Measurements from ENCODE around the gene ZNF76. TPM values are rescaled to one million over a fixed set of nuclear protein-coding genes. Genes with fewer than 3 reads are reported as not detected.

ZNF76 gene
- total RNA-seq, 3 donors from 2014 or later: 33.2 to 42.6 (median 36.2) TPM

DNA sequence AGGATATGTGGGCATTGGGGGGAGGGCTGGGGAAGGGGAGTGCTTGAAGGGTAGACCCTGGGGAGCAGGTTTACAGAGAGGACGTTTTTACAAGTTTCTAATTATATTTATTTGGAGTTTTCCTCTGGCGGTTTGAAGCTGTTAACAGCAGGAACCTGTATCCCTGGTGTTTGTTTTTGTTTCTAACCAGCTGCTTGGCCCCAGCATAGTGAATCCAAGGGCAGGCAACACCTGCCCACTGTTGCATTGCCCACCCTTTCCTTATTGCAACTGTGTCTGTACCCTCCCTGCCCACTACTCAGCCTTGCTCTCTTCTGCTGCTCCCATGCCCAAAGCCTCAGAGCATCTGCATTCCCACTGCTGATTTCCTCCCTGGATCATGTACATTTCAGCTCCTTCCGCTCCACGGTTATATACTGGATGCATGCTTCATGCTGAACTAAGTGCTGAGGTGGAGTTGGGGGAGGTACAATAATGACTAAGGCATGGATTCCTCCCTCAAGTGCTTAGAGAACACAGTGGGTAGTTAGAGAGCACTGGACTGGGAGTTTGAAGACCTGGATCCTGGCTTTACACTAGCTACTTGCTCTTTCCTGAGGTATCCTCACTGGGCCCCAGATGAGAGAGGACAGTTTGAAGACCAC lies 39.7 kb upstream of the ZNF76 start:
- DNase-seq: no peak
- ATAC-seq: no peak
- Histone ChIP-seq H3K9me3 (no peaks in the 10 kb centered on the region), H3K4me3 (no peak overlapping the region), H3K36me3 (ENCODE audit: low read depth) (no peaks in the 10 kb centered on the region), H3K4me1 (ENCODE audit: low read depth) (no peaks in the 10 kb centered on the region)
- TF ChIP-seq CTCF (IDR thresholded peaks at IDR 0.05): no peak
- intact Hi-C loops (cut with DNase I, micrococcal nuclease): no loop called here

DNA sequence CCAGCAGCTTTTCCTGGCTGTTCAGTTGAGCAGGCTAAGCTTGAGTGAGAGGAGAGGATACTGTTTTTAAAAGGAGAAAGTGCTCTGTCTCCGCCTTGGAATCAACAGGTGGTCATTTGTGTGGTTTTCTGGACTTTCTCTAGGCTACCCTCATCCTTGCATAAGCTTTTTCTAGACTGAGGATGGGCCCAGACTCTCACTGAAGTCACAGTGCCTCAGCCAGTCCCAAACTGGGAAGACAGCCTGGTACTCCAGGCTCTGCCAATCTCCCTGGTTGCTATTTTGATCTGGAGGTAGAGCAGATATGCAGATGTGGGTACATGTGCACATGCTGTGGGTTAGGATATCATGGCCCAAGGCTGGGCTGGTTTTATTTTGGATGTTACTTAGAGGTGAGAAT lies 38.8 kb upstream of the ZNF76 start:
- DNase-seq (no peak), ATAC-seq (no peak)
- Histone ChIP-seq H3K4me3 (no peak overlapping the region), H3K36me3 (ENCODE audit: low read depth) (no peaks in the 10 kb centered on the region), H3K4me1 (ENCODE audit: low read depth) (no peaks in the 10 kb centered on the region), H3K9me3 (no peaks in the 10 kb centered on the region)
- TF ChIP-seq CTCF (IDR thresholded peaks at IDR 0.05): no peak
- intact Hi-C loops (cut with DNase I, micrococcal nuclease): no loop called here

DNA sequence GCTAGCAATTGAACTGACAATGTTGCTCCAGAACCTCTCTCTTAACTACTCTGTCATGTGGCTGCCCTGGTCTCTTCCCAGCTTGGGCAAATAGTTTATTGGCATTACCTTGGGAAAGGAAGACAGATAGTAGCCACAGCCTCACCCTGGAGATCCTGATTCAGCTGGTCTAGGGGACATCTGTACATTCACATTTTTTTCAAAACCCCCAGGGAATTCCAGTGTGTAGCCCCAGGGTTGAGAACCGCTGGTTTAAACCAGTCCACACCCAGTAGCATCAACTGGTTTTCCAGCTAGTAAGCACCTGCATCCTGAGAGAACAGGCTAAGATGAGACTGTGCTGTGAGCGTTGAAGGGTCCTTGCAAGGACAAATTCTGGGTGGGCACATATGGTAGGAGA lies 36.1 kb upstream of the ZNF76 start:
- no peak for DNase-seq
- Histone ChIP-seq H3K4me3 (no peak overlapping the region), H3K9me3 (no peaks in the 10 kb centered on the region), H3K36me3 (ENCODE audit: low read depth) (no peaks in the 10 kb centered on the region), H3K4me1 (ENCODE audit: low read depth) (no peaks in the 10 kb centered on the region)
- no peak for TF ChIP-seq CTCF (IDR thresholded peaks at IDR 0.05)
- intact Hi-C loops (cut with DNase I, micrococcal nuclease): no loop called here
- no peak for ATAC-seq

DNA sequence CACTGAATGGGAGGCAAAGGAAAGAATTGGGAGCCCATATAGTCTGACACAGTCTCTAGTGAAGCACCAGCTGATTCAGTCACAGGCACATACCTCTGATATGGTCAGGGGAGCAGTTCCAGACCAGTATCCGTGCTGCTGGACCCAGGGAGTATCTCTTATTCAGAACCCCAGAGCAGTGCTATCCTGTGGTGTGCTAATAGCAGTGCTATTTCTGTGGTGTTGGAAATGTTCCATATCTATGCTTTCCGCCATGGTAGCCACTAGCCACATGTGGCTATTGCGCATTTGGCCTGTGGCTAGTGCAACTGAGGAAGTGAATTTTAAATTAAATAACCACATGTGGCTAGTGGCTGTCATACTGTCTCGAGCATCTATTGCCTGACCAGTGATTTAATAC lies 34.8 kb upstream of the ZNF76 start:
- no peaks in the 10 kb centered on the region for H3K36me3 ChIP-seq (ENCODE audit: low read depth)
- no peak overlapping the region for H3K4me3 ChIP-seq
- no peaks in the 10 kb centered on the region for H3K9me3 ChIP-seq
- DNase-seq: no peak
- no peak for TF ChIP-seq CTCF (IDR thresholded peaks at IDR 0.05)
- intact Hi-C loops (cut with DNase I, micrococcal nuclease): no loop called here
- ATAC-seq: no peak
- no peaks in the 10 kb centered on the region for H3K4me1 ChIP-seq (ENCODE audit: low read depth)

DNA sequence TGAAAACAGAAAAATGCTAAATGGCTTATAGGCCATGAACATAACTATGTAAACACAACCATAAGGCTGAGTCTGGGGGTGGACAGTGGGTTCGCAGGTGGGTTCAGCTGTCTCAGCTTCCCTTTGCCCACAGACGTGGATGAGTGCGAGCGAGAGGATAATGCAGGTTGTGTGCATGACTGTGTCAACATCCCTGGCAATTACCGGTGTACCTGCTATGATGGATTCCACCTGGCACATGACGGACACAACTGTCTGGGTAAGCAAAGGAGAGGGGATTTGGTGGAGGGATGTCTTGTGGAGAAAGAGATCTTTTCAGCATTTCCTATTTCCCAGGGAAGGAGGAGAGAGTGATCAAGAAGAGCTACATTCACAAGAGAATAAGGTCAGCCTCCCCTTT lies 31.1 kb upstream of the ZNF76 start:
- intact Hi-C loops (cut with DNase I, micrococcal nuclease): no loop called here
- DNase-seq (no peak), ATAC-seq (no peak)
- Histone ChIP-seq H3K4me3 (no peak overlapping the region), H3K36me3 (ENCODE audit: low read depth) (no peaks in the 10 kb centered on the region), H3K9me3 (no peaks in the 10 kb centered on the region), H3K4me1 (ENCODE audit: low read depth) (no peaks in the 10 kb centered on the region)
- no peak for TF ChIP-seq CTCF (IDR thresholded peaks at IDR 0.05)

DNA sequence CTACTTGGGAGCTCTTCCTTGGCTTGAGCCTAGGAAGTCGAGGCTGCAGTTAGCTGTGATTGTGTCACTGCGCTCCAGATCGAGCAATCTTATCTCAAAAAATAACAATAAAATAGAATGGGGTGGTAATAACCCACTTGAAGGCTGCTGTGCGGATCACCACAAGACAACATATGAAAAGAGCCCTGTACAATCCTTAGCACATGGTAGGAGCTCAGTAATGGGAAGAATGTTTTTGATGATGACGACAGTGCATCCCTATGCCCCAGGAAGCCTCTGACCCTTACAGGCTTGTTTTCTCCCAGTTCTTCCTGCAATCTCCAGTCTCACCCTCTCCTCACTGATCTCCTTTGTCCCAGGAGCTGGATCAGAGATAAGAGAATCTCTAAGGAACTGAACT lies 30.2 kb upstream of the ZNF76 start:
- DNase-seq: no peak
- no peaks in the 10 kb centered on the region for H3K4me1 ChIP-seq (ENCODE audit: low read depth)
- no peak for ATAC-seq
- H3K4me3 ChIP-seq: no peak overlapping the region
- no peaks in the 10 kb centered on the region for H3K9me3 ChIP-seq
- TF ChIP-seq CTCF (IDR thresholded peaks at IDR 0.05): no peak
- intact Hi-C loops (cut with DNase I, micrococcal nuclease): no loop called here
- no peaks in the 10 kb centered on the region for H3K36me3 ChIP-seq (ENCODE audit: low read depth)

All from mucosa of descending colon (tissue), 3 donors.